ENCODE measurements around the gene DLG2.

- TF ChIP-seq GATA2 (IDR thresholded peaks at IDR 0.05; ENCODE audit: insufficient read depth, insufficient read length, low read depth, low read length) (no peak), POLR2AphosphoS5 (IDR thresholded peaks at IDR 0.05; ENCODE audit: insufficient read depth, low read depth, low read length) (no peak), POLR2A (IDR thresholded peaks at IDR 0.05; ENCODE audit: low read depth, low read length) (no peak), MYC (IDR thresholded peaks at IDR 0.05; ENCODE audit: low read depth, low read length) (no peak), CTCF (IDR thresholded peaks at IDR 0.05; ENCODE audit: extremely low read depth in 1 of 2, insufficient read depth in 1 of 2, low read depth in 1 of 2, low read length in 2 of 2) (no peak)
These were observed 1932.8 kb downstream of the DLG2 start for GRCh38 chr11:83694191-83694910.
